Measurements from ENCODE around the gene ZYG11B. TPM values are rescaled to one million over a fixed set of nuclear protein-coding genes. Genes with fewer than 3 reads are reported as not detected.
"Not testable (repeated sequence)": the region's sequence is repeated elsewhere in the genome, so short reads cannot be mapped to it uniquely, and the experiment has no call there.

The ZYG11B gene
- total and polyA plus RNA-seq, 2 donors (not counting 1 experiment from before 2014, with no cell fraction given), result 3.6 to 22.3 TPM

DNA sequence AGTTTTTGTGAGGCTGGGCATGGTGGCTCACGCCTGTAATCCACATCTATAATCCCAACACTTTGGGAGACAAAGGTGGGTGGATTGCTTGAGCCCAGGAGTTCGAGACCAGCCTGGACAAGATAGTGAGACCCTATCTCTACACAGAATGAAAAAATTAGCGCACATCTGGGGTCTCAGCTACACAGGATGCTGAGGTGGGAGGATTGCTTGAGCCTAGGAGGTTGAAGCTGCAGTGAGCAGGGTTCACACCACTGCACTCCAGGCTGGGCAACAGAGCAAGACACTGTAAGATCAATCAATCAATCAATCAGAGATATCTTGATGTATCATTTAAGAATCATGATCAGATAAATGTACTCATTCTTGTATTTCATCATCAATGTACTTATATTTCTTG, 7.1 kb downstream of the ZYG11B start:
- H3K4me3 ChIP-seq (ENCODE audit: control extremely low read depth in 1 of 5, extremely low read depth in 1 of 5, insufficient read depth in 1 of 5, low read depth in 2 of 5, low read length in 4 of 5), result no peak overlapping the region
- peaks cover 16% of the 10 kb centered on the region for H3K4me1 Mint-ChIP-seq
- no peaks in the 10 kb centered on the region for H3K9me3 Mint-ChIP-seq (ENCODE audit: insufficient read depth)
- CTCF ChIA-PET, result no interaction called here
- H3K36me3 ChIP-seq (replicated peaks in 1 of 2; ENCODE audit: control extremely low read depth in 1 of 2, control insufficient read depth in 1 of 2, extremely low read depth in 1 of 2, insufficient read depth in 2 of 2, low read length in 1 of 2), result peaks cover 0 to 2% of the 10 kb centered on the region in 2 experiments
- no peak overlapping the region for H3K9ac ChIP-seq (ENCODE audit: low read length)
- no peaks in the 10 kb centered on the region for H3K27me3 ChIP-seq (replicated peaks in 1 of 4; ENCODE audit: control extremely low read depth in 1 of 4, control insufficient read depth in 3 of 4, insufficient read depth in 4 of 4, low read length in 3 of 4)
- intact Hi-C loops (cut with micrococcal nuclease), result no loop called here
- no peaks in the 10 kb centered on the region for H3K27me3 Mint-ChIP-seq
- POLR2A ChIA-PET, result no interaction called here
- no peaks in the 10 kb centered on the region for H3K9me3 ChIP-seq (ENCODE audit: control extremely low read depth in 1 of 3, control insufficient read depth in 2 of 3, insufficient read depth in 1 of 3, low read length in 2 of 3)
- no peak for ATAC-seq (ENCODE audit: low read depth)
- DNase-seq, result no peak
- TF ChIP-seq, protein P1, sequence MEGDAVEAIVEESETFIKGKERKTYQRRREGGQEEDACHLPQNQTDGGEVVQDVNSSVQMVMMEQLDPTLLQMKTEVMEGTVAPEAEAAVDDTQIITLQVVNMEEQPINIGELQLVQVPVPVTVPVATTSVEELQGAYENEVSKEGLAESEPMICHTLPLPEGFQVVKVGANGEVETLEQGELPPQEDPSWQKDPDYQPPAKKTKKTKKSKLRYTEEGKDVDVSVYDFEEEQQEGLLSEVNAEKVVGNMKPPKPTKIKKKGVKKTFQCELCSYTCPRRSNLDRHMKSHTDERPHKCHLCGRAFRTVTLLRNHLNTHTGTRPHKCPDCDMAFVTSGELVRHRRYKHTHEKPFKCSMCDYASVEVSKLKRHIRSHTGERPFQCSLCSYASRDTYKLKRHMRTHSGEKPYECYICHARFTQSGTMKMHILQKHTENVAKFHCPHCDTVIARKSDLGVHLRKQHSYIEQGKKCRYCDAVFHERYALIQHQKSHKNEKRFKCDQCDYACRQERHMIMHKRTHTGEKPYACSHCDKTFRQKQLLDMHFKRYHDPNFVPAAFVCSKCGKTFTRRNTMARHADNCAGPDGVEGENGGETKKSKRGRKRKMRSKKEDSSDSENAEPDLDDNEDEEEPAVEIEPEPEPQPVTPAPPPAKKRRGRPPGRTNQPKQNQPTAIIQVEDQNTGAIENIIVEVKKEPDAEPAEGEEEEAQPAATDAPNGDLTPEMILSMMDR (IDR thresholded peaks at IDR 0.05), result no peak
- no peak for TF ChIP-seq EZH2 (IDR thresholded peaks at IDR 0.05; ENCODE audit: borderline replicate concordance, insufficient read depth, low read depth, low read length, poor library complexity, severe bottlenecking)
- no peak overlapping the region for H2AFZ ChIP-seq (ENCODE audit: insufficient read depth, low read depth, low read length, poor library complexity, severe bottlenecking)
- H3K4me1 ChIP-seq (ENCODE audit: control insufficient read depth in 2 of 2, insufficient read depth in 2 of 2, low read length in 2 of 2), result no peaks in the 10 kb centered on the region
- no peak overlapping the region for H3K27ac ChIP-seq (ENCODE audit: low read length in 2 of 2)
- no peak overlapping the region for H3K4me2 ChIP-seq (replicated peaks; ENCODE audit: low read depth, low read length, poor library complexity, severe bottlenecking)
- H3K27ac Mint-ChIP-seq, result no peak overlapping the region
- H3K4me3 Mint-ChIP-seq, result no peak overlapping the region
- H3K79me2 ChIP-seq (ENCODE audit: control insufficient read depth, insufficient read depth, low read length), result peaks cover 29% of the 10 kb centered on the region
- H4K20me1 ChIP-seq (ENCODE audit: control insufficient read depth, insufficient read depth, low read length, poor library complexity, severe bottlenecking), result peaks cover 6% of the 10 kb centered on the region
- WGBS (ENCODE audit: insufficient coverage), result no CpG with 5 or more reads among the region's 3 CpGs

DNA sequence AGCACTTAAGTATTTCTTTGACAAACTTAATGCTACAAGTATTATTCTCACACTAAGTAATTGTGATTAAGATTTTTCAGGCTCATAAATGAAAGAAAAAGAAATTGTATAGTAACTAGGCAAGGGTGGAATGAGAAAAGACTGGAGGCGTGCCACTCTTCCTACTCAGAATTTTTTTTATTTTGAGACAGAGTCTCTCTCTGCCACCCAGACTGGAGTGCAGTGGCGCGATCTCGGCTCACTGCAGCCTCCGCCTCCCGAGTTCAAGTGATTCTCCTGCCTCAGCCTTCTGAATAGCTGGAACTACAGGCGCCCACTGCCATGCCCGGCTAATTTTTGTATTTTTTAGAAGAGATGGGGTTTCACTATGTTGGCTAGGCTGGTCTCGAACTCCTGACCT, 9.1 kb downstream of the ZYG11B start:
- H3K27me3 Mint-ChIP-seq; H3K27ac Mint-ChIP-seq; H3K36me3 ChIP-seq (replicated peaks in 1 of 2; ENCODE audit: control extremely low read depth in 1 of 2, control insufficient read depth in 1 of 2, extremely low read depth in 1 of 2, insufficient read depth in 2 of 2, low read length in 1 of 2); intact Hi-C loops (cut with micrococcal nuclease); H3K27ac ChIP-seq (ENCODE audit: low read length in 2 of 2); H3K4me3 Mint-ChIP-seq; H3K9ac ChIP-seq (ENCODE audit: low read length); DNase-seq; H4K20me1 ChIP-seq (ENCODE audit: control insufficient read depth, insufficient read depth, low read length, poor library complexity, severe bottlenecking); H3K4me2 ChIP-seq (replicated peaks; ENCODE audit: low read depth, low read length, poor library complexity, severe bottlenecking); H3K4me1 ChIP-seq (ENCODE audit: control insufficient read depth in 2 of 2, insufficient read depth in 2 of 2, low read length in 2 of 2); CTCF ChIA-PET; H3K4me3 ChIP-seq (ENCODE audit: control extremely low read depth in 1 of 5, extremely low read depth in 1 of 5, insufficient read depth in 1 of 5, low read depth in 2 of 5, low read length in 4 of 5); H3K9me3 Mint-ChIP-seq (ENCODE audit: insufficient read depth); H2AFZ ChIP-seq (ENCODE audit: insufficient read depth, low read depth, low read length, poor library complexity, severe bottlenecking); ATAC-seq (ENCODE audit: low read depth); H3K9me3 ChIP-seq (ENCODE audit: control extremely low read depth in 1 of 3, control insufficient read depth in 2 of 3, insufficient read depth in 1 of 3, low read length in 2 of 3); H3K27me3 ChIP-seq (replicated peaks in 1 of 4; ENCODE audit: control extremely low read depth in 1 of 4, control insufficient read depth in 3 of 4, insufficient read depth in 4 of 4, low read length in 3 of 4); POLR2A ChIA-PET: not testable (repeated sequence)
- H3K4me1 Mint-ChIP-seq, result peaks cover 16% of the 10 kb centered on the region
- H3K79me2 ChIP-seq (ENCODE audit: control insufficient read depth, insufficient read depth, low read length), result peaks cover 37% of the 10 kb centered on the region
- no CpG with 5 or more reads among the region's 9 CpGs for WGBS (ENCODE audit: insufficient coverage)
